Skeletal muscle tissue (tissue), 4 donors: Measurements from ENCODE around the gene CALML6. TPM values are rescaled to one million over a fixed set of nuclear protein-coding genes. Genes with fewer than 3 reads are reported as not detected.
A peak's percentile ranks its signal among the peaks of the same experiment; 100 is the strongest.

Experiments
- H3K27ac ChIP-seq: one replicate; pipeline ENCODE4 v1.7.0; 2013; ENCODE audit warnings: mild to moderate bottlenecking, low read depth, low read length, inconsistent platforms
- H3K27me3 ChIP-seq, 3 donors: one replicate each; pipeline ENCODE4 v1.7.0; 2013; ENCODE audit warnings: low read length in 3 of 3; ENCODE audit not compliant: control insufficient read depth in 3 of 3, insufficient read depth in 3 of 3
- H3K36me3 ChIP-seq, 3 donors: one replicate each; pipeline ENCODE4 v1.7.0; 2013; ENCODE audit warnings: low read length in 3 of 3; ENCODE audit not compliant: control insufficient read depth in 3 of 3, insufficient read depth in 3 of 3
- H3K4me1 ChIP-seq, 3 donors: one replicate each; pipeline ENCODE4 v1.7.0; 2013; ENCODE audit warnings: low read length in 3 of 3, mild to moderate bottlenecking in 3 of 3; ENCODE audit not compliant: control insufficient read depth in 3 of 3, insufficient read depth in 3 of 3
- H3K4me3 ChIP-seq, 3 donors: one replicate each; pipeline ENCODE4 v1.7.0; 2013; ENCODE audit warnings: low read length in 3 of 3
- H3K9ac ChIP-seq, 3 donors: one replicate each; pipeline ENCODE4 v1.7.0; 2013; ENCODE audit warnings: low read length in 3 of 3, mild to moderate bottlenecking in 3 of 3, moderate library complexity in 2 of 3, low read depth in 1 of 3
- H3K9me3 ChIP-seq, 3 donors: one replicate each; pipeline ENCODE4 v1.7.0; 2013; ENCODE audit warnings: low read length in 3 of 3; ENCODE audit not compliant: control insufficient read depth in 3 of 3
- total RNA-seq: library from RNA; depleted of rRNA; stranded (reverse); fragments of >200 nt; gene quantifications from one replicate; pipeline ENCODE4 v1.2.3, GENCODE V29; 2014
- donor health status: Osteomylitis.

The CALML6 gene
- total RNA-seq, 1 donor from 2014 or later = 191 TPM

GRCh38 chr1:1898246-1898933, 16.7 kb upstream of the CALML6 start:
- Histone ChIP-seq H3K27me3 (peaks cover 4 to 13% (median 10%) of the 10 kb centered on the region in 3 donors), H3K4me1 (peaks cover 15 to 28% (median 24%) of the 10 kb centered on the region in 3 donors), H3K36me3 (no peaks in the 10 kb centered on the region), H3K9ac (no peak overlapping the region), H3K4me3 (no peak overlapping the region), H3K27ac (no peak overlapping the region), H3K9me3 (no peaks in the 10 kb centered on the region)

- H3K36me3 ChIP-seq = no peaks in the 10 kb centered on the region
- H3K4me1 ChIP-seq = peaks cover 10 to 18% (median 14%) of the 10 kb centered on the region in 3 donors
- no peak overlapping the region for H3K4me3 ChIP-seq
- peaks cover 4 to 13% (median 10%) of the 10 kb centered on the region in 3 donors for H3K27me3 ChIP-seq
- H3K27ac ChIP-seq = no peak overlapping the region
- no peaks in the 10 kb centered on the region for H3K9me3 ChIP-seq
- no peak overlapping the region for H3K9ac ChIP-seq
Observed at GRCh38 chr1:1899266-1899966, 15.6 kb upstream of the CALML6 start.

GRCh38 chr1:1899967-1900327, 15.1 kb upstream of the CALML6 start:
- no peaks in the 10 kb centered on the region for H3K36me3 ChIP-seq
- no peak overlapping the region for H3K4me3 ChIP-seq
- H3K4me1 ChIP-seq = peaks cover 5 to 12% (median 9%) of the 10 kb centered on the region in 3 donors
- peaks cover 4 to 13% (median 6%) of the 10 kb centered on the region in 3 donors for H3K27me3 ChIP-seq
- H3K9ac ChIP-seq = no peak overlapping the region
- no peaks in the 10 kb centered on the region for H3K9me3 ChIP-seq
- no peak overlapping the region for H3K27ac ChIP-seq

- Histone ChIP-seq H3K9me3 (no peaks in the 10 kb centered on the region), H3K36me3 (no peaks in the 10 kb centered on the region)
Observed at GRCh38 chr1:1900883-1901640, 14.0 kb upstream of the CALML6 start.

GRCh38 chr1:1901641-1902294, 13.3 kb upstream of the CALML6 start:
- no peak overlapping the region for H3K27ac ChIP-seq
- H3K36me3 ChIP-seq = no peaks in the 10 kb centered on the region
- H3K4me1 ChIP-seq = peaks cover 3 to 9% (median 5%) of the 10 kb centered on the region in 3 donors
- no peaks in the 10 kb centered on the region for H3K9me3 ChIP-seq
- H3K4me3 ChIP-seq = no peak overlapping the region
- no peak overlapping the region for H3K9ac ChIP-seq
- H3K27me3 ChIP-seq = peaks cover 0 to 2% (median 0%) of the 10 kb centered on the region in 3 donors

More at GRCh38 chr1:1900883-1901640, 14.0 kb upstream of the CALML6 start:
- H3K27ac ChIP-seq = no peak overlapping the region
- H3K9ac ChIP-seq = no peak overlapping the region
- peaks cover 0 to 2% (median 0%) of the 10 kb centered on the region in 3 donors for H3K27me3 ChIP-seq
- no peak overlapping the region for H3K4me3 ChIP-seq
- peaks cover 1 to 3% (median 2%) of the 10 kb centered on the region in 3 donors for H3K4me1 ChIP-seq

- Histone ChIP-seq H3K27me3 (peaks cover 0 to 2% (median 0%) of the 10 kb centered on the region in 3 donors), H3K27ac (no peak overlapping the region), H3K36me3 (no peaks in the 10 kb centered on the region), H3K9me3 (no peaks in the 10 kb centered on the region), H3K9ac (no peak overlapping the region), H3K4me1 (peaks cover 7 to 20% (median 18%) of the 10 kb centered on the region in 3 donors), H3K4me3 (no peak overlapping the region)
Observed at GRCh38 chr1:1903224-1903623, 11.8 kb upstream of the CALML6 start.

- H3K9me3 ChIP-seq = no peaks in the 10 kb centered on the region
- no peak overlapping the region for H3K27ac ChIP-seq
- peaks cover 13 to 34% (median 24%) of the 10 kb centered on the region in 3 donors for H3K4me1 ChIP-seq
- no peaks in the 10 kb centered on the region for H3K36me3 ChIP-seq
- no peak overlapping the region for H3K4me3 ChIP-seq
- H3K9ac ChIP-seq = peak overlapping the region in 2 of 3 donors; percentile 6 to 45
- no peaks in the 10 kb centered on the region for H3K27me3 ChIP-seq
Observed at GRCh38 chr1:1906185-1907097, 8.6 kb upstream of the CALML6 start.

- H3K9me3 ChIP-seq = no peaks in the 10 kb centered on the region
- no peaks in the 10 kb centered on the region for H3K27me3 ChIP-seq
- H3K4me3 ChIP-seq = no peak overlapping the region
- H3K9ac ChIP-seq = peak overlapping the region in 1 of 3 donors; percentile 45
- H3K36me3 ChIP-seq = no peaks in the 10 kb centered on the region
- peaks cover 13 to 34% (median 24%) of the 10 kb centered on the region in 3 donors for H3K4me1 ChIP-seq
- H3K27ac ChIP-seq = no peak overlapping the region
Observed at GRCh38 chr1:1907098-1907736, 7.8 kb upstream of the CALML6 start.
